Esophagus squamous epithelium (tissue), 5 donors: ENCODE data around the gene GPR158. TPM values are rescaled to one million over a fixed set of nuclear protein-coding genes. Genes with fewer than 3 reads are reported as not detected.

ENCODE experiments used
- DNase-seq: peaks from one replicate; lab custom pipeline; 2025; lab: John Stamatoyannopoulos, UW
- H3K27ac ChIP-seq, 4 donors: fragments of 200-600 bp; sonication (generic); one replicate each; pipeline ENCODE4 v1.5.1; 2016 to 2019; ENCODE audit warnings: mild to moderate bottlenecking in 1 of 4
- H3K27me3 ChIP-seq, 4 donors: fragments of 200-600 bp; sonication (generic); 1 replicate in 3 of 4; 2 replicates in 1 of 4; pipeline versions ENCODE4 v1.5.1 to v1.6.0; 2017 to 2021; ENCODE audit warnings: antibody characterized with exemption in 1 of 4
- H3K36me3 ChIP-seq, 3 donors: fragments of 200-600 bp; sonication (generic); one replicate each; pipeline ENCODE4 v1.5.1; 2016 to 2019
- H3K4me1 ChIP-seq, 3 donors: fragments of 200-600 bp; sonication (generic); one replicate each; pipeline ENCODE4 v1.5.1; 2017 to 2019
- H3K4me3 ChIP-seq, 4 donors: fragments of 200-600 bp; sonication (generic); 1 replicate in 3 of 4; 2 replicates in 1 of 4; pipeline ENCODE4 v1.5.1; 2016 to 2019; ENCODE audit warnings: mild to moderate bottlenecking in 2 of 4, moderate library complexity in 1 of 4
- H3K9me3 ChIP-seq, 3 donors: fragments of 200-600 bp; sonication (generic); one replicate each; pipeline ENCODE4 v1.5.1; 2016 to 2019
- POLR2A ChIP-seq, 4 donors: fragments of 450-650 bp; IDR thresholded peaks; one replicate each; pipeline ENCODE4 v1.6.1; 2017; ENCODE audit warnings: antibody characterized with exemption in 4 of 4, mild to moderate bottlenecking in 4 of 4, moderate library complexity in 3 of 4
- WGBS, 2 donors: methylation state at CpG; one replicate each; pipeline ENCODE4 v1.1.5; 2018; 5-methylcytosine and 5-hydroxymethylcytosine counted together
- intact Hi-C: fragments of 100-400 bp; cut with DNase I; formaldehyde crosslinking; loops from one replicate; pipeline ENCODE4 v1.15.0; 2022
- total RNA-seq, 4 donors: library from RNA; depleted of rRNA; stranded (reverse); fragments of >200 nt; gene quantifications; one replicate each; pipeline ENCODE4 v1.1.0, GENCODE V29; 2016
- TF ChIP-seq, protein P1 (sequence below), 6 experiments: fragments of 450-650 bp in 4 of 6; fragments of 200-600 bp in 2 of 6; sonication (generic) in 2 of 6; IDR thresholded peaks; one replicate each; pipeline ENCODE4 v1.5.1; 2016 to 2019; ENCODE audit warnings: antibody characterized with exemption in 6 of 6, mild to moderate bottlenecking in 4 of 6, moderate library complexity in 4 of 6
- donor health status: DM: yes; HTN: yes; CAD: no.

GPR158 gene
- total RNA-seq, 4 donors from 2014 or later = not detected

DNA sequence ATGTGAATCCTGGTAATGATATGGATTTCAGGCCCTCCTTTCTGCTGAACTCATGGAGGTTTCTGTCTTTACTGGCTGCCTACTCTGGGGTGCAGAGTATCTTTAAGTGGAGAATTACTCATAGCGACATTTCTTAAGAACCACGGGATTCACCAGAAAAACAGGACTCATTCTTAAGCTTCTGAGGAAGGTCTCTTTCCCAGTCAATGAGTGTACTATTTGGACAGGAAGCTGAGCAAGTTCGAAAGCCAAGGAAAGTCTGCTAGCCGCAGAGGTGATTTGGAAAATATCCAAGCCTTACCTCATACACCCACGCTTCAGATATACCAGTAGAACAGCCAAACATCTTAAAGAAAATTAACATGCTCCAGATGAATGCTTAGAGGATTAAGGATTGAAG lies 381.7 kb downstream of the GPR158 start:
- Histone ChIP-seq H3K9me3 (no peaks in the 10 kb centered on the region), H3K4me3 (no peak overlapping the region), H3K27me3 (no peaks in the 10 kb centered on the region), H3K4me1 (no peaks in the 10 kb centered on the region), H3K27ac (no peak overlapping the region), H3K36me3 (no peaks in the 10 kb centered on the region)
- intact Hi-C loops = no loop called here
- WGBS, 2 donors = 26 to 29% methylated on average over 5 of the region's 5 CpGs
- no peak for TF ChIP-seq POLR2A (IDR thresholded peaks at IDR 0.05)
- TF ChIP-seq, protein P1, sequence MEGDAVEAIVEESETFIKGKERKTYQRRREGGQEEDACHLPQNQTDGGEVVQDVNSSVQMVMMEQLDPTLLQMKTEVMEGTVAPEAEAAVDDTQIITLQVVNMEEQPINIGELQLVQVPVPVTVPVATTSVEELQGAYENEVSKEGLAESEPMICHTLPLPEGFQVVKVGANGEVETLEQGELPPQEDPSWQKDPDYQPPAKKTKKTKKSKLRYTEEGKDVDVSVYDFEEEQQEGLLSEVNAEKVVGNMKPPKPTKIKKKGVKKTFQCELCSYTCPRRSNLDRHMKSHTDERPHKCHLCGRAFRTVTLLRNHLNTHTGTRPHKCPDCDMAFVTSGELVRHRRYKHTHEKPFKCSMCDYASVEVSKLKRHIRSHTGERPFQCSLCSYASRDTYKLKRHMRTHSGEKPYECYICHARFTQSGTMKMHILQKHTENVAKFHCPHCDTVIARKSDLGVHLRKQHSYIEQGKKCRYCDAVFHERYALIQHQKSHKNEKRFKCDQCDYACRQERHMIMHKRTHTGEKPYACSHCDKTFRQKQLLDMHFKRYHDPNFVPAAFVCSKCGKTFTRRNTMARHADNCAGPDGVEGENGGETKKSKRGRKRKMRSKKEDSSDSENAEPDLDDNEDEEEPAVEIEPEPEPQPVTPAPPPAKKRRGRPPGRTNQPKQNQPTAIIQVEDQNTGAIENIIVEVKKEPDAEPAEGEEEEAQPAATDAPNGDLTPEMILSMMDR (IDR thresholded peaks at IDR 0.05) = no peak
- no peak for DNase-seq

DNA sequence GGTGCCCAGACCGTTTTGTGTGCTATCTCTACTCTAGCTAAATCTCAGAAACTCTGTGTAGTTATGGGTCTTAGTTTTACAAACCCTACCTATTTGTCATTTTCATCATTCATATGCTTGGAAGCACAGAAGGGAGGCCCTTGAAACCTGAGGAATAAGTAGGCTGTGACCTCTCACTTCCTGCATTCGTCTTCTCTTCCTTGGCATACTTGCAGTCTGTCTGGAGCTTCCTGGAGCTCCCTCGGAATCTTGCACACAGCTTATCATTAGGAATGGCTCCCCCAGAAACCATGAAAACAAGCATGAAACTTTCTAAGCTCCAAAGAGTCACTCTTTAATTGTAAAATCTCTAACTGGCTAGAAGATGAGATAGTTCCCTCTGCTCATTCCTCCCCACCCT lies 382.3 kb downstream of the GPR158 start:
- Histone ChIP-seq H3K27me3 (no peaks in the 10 kb centered on the region), H3K4me1 (no peaks in the 10 kb centered on the region), H3K27ac (no peak overlapping the region), H3K4me3 (no peak overlapping the region), H3K9me3 (no peaks in the 10 kb centered on the region), H3K36me3 (no peaks in the 10 kb centered on the region)
- WGBS, 2 donors = 44 to 49% methylated on average over 3 of the region's 3 CpGs
- no peak for TF ChIP-seq POLR2A (IDR thresholded peaks at IDR 0.05)
- TF ChIP-seq, protein P1 (IDR thresholded peaks at IDR 0.05) = no peak
- intact Hi-C loops = no loop called here
- no peak for DNase-seq

GRCh38 chr10:25561758-25562157 lies 387.0 kb downstream of the GPR158 start:
- TF ChIP-seq, protein P1 (IDR thresholded peaks at IDR 0.05) = no peak
- no peak for TF ChIP-seq POLR2A (IDR thresholded peaks at IDR 0.05)
- 81 to 91% methylated on average over 2 of the region's 2 CpGs for WGBS, 2 donors
- DNase-seq = no peak
- no peaks in the 10 kb centered on the region for H3K4me1 ChIP-seq
- H3K36me3 ChIP-seq = no peaks in the 10 kb centered on the region
- intact Hi-C loops = no loop called here
- no peak overlapping the region for H3K27ac ChIP-seq
- H3K27me3 ChIP-seq = no peaks in the 10 kb centered on the region
- no peaks in the 10 kb centered on the region for H3K9me3 ChIP-seq
- H3K4me3 ChIP-seq = no peak overlapping the region

GRCh38 chr10:25562547-25562946 lies 387.7 kb downstream of the GPR158 start:
- WGBS, 2 donors = 73 to 75% methylated on average over 4 of the region's 4 CpGs
- intact Hi-C loops = no loop called here
- Histone ChIP-seq H3K27me3 (no peaks in the 10 kb centered on the region), H3K9me3 (no peaks in the 10 kb centered on the region), H3K4me1 (no peaks in the 10 kb centered on the region), H3K27ac (no peak overlapping the region), H3K4me3 (no peak overlapping the region), H3K36me3 (no peaks in the 10 kb centered on the region)
- TF ChIP-seq, protein P1 (IDR thresholded peaks at IDR 0.05) = no peak
- DNase-seq = no peak

DNA sequence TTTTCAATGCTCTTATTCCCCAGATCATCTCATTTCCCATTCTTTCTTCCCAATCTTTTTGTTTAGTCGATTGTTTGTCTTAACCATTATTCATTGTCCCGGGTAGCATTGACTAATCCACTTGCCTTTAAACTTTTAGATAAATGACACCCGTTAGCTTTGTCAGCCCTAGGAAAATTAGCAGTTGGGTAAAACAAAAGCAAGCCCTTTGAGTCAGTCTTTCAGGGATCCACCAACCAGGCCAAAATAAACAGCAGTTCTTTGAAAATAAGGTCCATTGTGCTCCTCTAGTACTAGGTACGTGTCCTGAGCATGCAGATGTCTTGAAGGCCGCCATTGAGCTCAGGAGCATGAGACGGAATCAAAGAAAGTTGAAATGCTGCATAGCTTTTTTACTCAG lies 389.6 kb downstream of the GPR158 start:
- no peak overlapping the region for H3K27ac ChIP-seq
- H3K4me3 ChIP-seq = no peak overlapping the region
- no peaks in the 10 kb centered on the region for H3K4me1 ChIP-seq
- H3K9me3 ChIP-seq = no peaks in the 10 kb centered on the region
- no peak for TF ChIP-seq POLR2A (IDR thresholded peaks at IDR 0.05)
- TF ChIP-seq, protein P1 (IDR thresholded peaks at IDR 0.05) = no peak
- no peaks in the 10 kb centered on the region for H3K27me3 ChIP-seq
- WGBS, 2 donors = 76 to 80% methylated on average over 6 of the region's 6 CpGs
- no peak for DNase-seq
- intact Hi-C loops = no loop called here
- no peaks in the 10 kb centered on the region for H3K36me3 ChIP-seq
